CD4-positive, alpha-beta T cell treated with Interleukin-17A for 1 hour (primary cell): ENCODE results near the gene KLF11.
A peak's percentile ranks its signal among the peaks of the same experiment; 100 is the strongest.

Experiments
- DNase-seq: peaks from one replicate; pipeline ENCODE4 v3.0.0-alpha.2; 2020

Gene KLF11

DNA sequence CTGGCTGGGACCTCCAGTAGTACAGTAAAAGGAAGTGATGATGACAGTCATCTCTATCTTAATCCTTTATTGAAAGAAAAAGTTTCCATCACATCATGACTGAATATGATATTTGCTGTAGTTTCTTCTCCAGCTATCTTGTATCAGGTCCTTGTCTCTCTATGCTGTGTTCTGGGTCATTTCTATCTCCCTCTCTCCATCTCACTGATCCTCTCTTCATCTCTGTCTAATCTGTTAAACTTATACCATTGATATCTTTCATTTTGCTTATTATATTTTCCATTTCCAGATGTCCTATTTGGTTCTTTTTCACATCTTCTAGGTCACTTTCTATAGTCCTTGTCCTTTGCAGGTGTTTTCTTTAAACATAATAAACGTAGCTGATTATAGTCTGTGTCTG is 24.5 kb downstream of the KLF11 start:
- no peak for DNase-seq

DNA sequence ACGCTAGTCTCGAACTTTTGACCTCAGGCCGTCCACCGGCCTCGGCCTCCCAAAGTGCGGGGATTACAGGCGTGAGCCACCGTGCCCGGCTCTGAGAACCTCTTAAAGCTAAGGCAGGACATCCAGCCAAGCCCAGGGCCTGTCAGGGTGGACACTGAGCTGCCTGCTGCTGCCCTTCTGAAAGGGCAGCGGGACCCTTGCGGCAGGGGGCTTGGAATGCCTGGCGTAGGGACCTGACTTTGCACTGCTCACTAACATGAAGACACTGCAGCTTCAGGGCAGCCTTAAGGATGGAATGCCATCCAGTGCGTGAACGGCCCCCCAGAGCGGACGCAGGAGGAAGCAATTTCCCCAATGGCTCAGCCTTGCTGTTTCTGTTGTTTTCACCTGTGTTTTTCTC is 27.8 kb downstream of the KLF11 start:
- no peak for DNase-seq

DNA sequence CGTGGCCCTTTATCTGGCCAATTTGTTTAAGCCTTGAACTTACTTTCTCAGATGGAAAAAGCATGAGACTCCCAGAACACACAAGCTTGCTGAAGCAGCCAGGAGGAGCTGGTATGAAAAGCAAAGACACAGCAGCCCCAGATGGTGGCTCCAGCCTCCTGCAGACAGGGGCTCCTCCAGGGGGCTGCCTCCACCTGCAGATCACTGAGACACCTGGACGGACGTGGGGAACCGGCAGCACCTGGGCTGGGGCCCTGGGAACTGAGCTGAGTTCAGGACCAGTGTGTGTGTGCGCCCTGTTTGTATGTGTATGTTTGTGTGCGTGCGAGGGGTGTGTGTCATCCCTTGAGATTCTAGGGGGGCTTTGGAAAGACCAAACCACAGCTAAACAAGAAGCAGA is 28.2 kb downstream of the KLF11 start:
- DNase-seq: no peak

- DNase-seq: peak; percentile 83
Observed at GRCh38 chr2:10072656-10073480, 29.5 kb downstream of the KLF11 start.

GRCh38 chr2:10073706-10074105 is 30.4 kb downstream of the KLF11 start:
- no peak for DNase-seq

- no peak for DNase-seq
Observed at GRCh38 chr2:10075101-10075500, 31.8 kb downstream of the KLF11 start.

DNA sequence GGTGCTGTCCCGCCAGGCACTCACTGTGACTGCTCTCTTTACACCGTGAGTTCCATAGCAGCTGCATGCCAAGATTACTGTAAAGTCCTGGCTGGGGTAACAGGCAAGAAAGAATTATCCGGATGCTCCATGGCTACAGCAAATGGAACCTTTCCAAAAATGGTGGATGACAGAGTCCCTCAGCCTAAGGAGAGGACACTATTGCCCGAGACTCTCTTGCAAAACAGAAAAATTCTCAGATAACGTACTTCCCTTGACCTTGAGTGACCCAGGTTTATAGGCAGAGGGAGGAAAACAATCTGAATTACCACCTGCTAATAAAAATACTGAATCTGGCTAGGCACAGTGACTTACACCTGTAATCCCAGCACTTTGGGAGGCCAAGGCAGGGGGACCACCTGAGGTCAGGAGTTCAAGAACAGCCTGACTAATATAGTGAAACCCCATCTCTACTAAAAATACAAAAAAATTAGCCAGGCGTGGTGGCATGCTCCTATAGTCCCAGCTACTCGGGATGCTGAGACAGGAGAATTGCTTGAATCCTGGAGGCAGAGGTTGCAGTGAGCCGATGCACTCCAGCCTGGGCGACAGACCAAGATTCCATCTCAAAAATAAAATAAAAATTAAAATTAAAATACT is 32.3 kb downstream of the KLF11 start:
- DNase-seq: no peak

GRCh38 chr2:10076511-10076910 is 33.2 kb downstream of the KLF11 start:
- no peak for DNase-seq

GRCh38 chr2:10076988-10077527 is 33.7 kb downstream of the KLF11 start:
- no peak for DNase-seq

- no peak for DNase-seq
Observed at GRCh38 chr2:10078001-10078400, 34.7 kb downstream of the KLF11 start.

- DNase-seq: no peak
Observed at GRCh38 chr2:10078704-10079265, 35.4 kb downstream of the KLF11 start.

- peak; percentile 13 for DNase-seq
Observed at GRCh38 chr2:10079266-10079869, 36.0 kb downstream of the KLF11 start.

- DNase-seq: no peak
Observed at GRCh38 chr2:10079870-10080535, 36.7 kb downstream of the KLF11 start, which contains the start of gene CYS1. CYS1 (minus strand) TSS chr2:10080411; CDS start chr2:10080223, 188 bp downstream.

GRCh38 chr2:10080536-10081304 is 37.4 kb downstream of the KLF11 start:
- DNase-seq: peak; percentile 52

DNA sequence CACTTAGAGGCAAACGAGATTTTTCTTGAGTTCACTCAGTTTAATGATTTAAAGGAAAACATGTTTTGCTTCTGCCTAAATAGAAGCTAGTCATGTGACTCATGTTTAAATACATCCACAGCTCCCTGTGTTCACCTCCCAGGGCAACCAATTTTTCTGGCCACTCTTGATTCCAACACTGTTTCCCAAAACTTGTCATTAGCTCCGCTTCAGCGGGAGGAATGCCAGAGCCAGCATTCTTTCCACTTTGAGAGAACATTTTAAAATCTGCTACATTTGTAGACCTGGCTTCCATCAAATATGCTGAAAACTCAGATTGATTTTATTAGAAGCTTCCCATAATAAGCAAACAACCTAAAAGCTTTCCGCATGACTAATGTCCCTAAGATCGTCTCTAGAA is 39.7 kb downstream of the KLF11 start:
- DNase-seq: no peak

- no peak for DNase-seq
Observed at GRCh38 chr2:10083692-10084211, 40.4 kb downstream of the KLF11 start.

GRCh38 chr2:10084223-10084865 is 41.0 kb downstream of the KLF11 start:
- no peak for DNase-seq

DNA sequence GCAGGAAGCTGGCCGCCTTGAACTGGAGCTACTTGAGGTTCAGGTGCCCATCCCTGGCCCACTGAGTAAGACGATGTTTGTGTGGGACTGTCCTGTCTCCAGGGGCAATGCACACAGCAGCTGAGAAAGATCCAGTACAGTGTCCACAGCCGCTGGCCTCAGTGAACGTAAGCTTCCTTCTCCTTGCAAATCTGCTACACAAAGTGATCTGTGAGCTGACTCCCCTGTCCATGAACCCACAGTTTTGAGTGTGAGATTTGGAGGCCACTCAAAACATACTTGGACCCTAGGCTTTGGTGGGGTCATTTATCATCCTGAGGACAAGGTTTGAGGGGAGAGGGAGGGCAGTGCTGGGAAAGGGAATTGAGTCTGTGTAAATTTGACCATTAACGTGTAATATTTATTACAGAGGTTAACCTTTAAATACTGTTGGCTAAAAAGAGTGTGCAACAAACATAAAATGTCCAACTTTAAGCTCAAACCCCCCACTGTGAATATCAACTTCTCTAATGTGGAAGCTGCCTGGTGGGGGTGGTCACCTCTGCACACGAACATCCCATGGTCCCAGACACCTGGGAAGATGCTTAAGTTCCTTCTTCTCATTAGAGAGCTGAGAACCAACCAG is 41.8 kb downstream of the KLF11 start:
- no peak for DNase-seq

- DNase-seq: no peak
Observed at GRCh38 chr2:10085668-10086059, 42.3 kb downstream of the KLF11 start.

- DNase-seq: no peak
Observed at GRCh38 chr2:10086950-10087349, 43.6 kb downstream of the KLF11 start.

- DNase-seq: no peak
Observed at GRCh38 chr2:10087360-10087759, 44.0 kb downstream of the KLF11 start.
